ENCODE data around the gene G6PC2. TPM values are rescaled to one million over a fixed set of nuclear protein-coding genes. Genes with fewer than 3 reads are reported as not detected.
"Not testable (repeated sequence)": the region's sequence is repeated elsewhere in the genome, so short reads cannot be mapped to it uniquely, and the experiment has no call there.

G6PC2 gene
- not detected for polyA plus RNA-seq (ENCODE audit: insufficient read length)

- no peak for DNase-seq (ENCODE audit: low read depth)
Observed at GRCh38 chr2:168901003-168901402, at the start of gene G6PC2. TSS of gene G6PC2 (plus strand) at chr2:168901291. CDS start at chr2:168901332, 41 bp downstream.

- DNase-seq (ENCODE audit: low read depth) = no peak
Observed at GRCh38 chr2:168851674-168852320, 49.3 kb upstream of the G6PC2 start.

GRCh38 chr2:168852481-168852880 is 48.6 kb upstream of the G6PC2 start:
- no peak for DNase-seq (ENCODE audit: low read depth)

- no peak for DNase-seq (ENCODE audit: low read depth)
Observed at GRCh38 chr2:168853471-168853870, 47.6 kb upstream of the G6PC2 start.

GRCh38 chr2:168854651-168855050 is 46.4 kb upstream of the G6PC2 start:
- no peak for DNase-seq (ENCODE audit: low read depth)

- no peak for DNase-seq (ENCODE audit: low read depth)
Observed at GRCh38 chr2:168855601-168856000, 45.5 kb upstream of the G6PC2 start.

- no peak for DNase-seq (ENCODE audit: low read depth)
Observed at GRCh38 chr2:168858146-168858545, 42.9 kb upstream of the G6PC2 start.

- DNase-seq (ENCODE audit: low read depth) = not testable (repeated sequence)
Observed at GRCh38 chr2:168867164-168867563, 33.9 kb upstream of the G6PC2 start.

- DNase-seq (ENCODE audit: low read depth) = not testable (repeated sequence)
Observed at GRCh38 chr2:168870369-168870768, 30.7 kb upstream of the G6PC2 start.

GRCh38 chr2:168870824-168871223 is 30.3 kb upstream of the G6PC2 start:
- DNase-seq (ENCODE audit: low read depth) = not testable (repeated sequence)

GRCh38 chr2:168874368-168875054 is 26.6 kb upstream of the G6PC2 start:
- no peak for DNase-seq (ENCODE audit: low read depth)

- not testable (repeated sequence) for DNase-seq (ENCODE audit: low read depth)
Observed at GRCh38 chr2:168882163-168882562, 18.9 kb upstream of the G6PC2 start.

- no peak for DNase-seq (ENCODE audit: low read depth)
Observed at GRCh38 chr2:168884975-168885374, 16.1 kb upstream of the G6PC2 start.

GRCh38 chr2:168889635-168890005 is 11.5 kb upstream of the G6PC2 start:
- DNase-seq (ENCODE audit: low read depth) = no peak

GRCh38 chr2:168890006-168890782 is 10.9 kb upstream of the G6PC2 start, which contains the start of gene SPC25:
TSS of gene SPC25 (minus strand) at chr2:168890430. CDS start at chr2:168889519, 911 bp downstream.
- peak; percentile 84 for DNase-seq (ENCODE audit: low read depth)

GRCh38 chr2:168892327-168892726 is 8.8 kb upstream of the G6PC2 start:
- no peak for DNase-seq (ENCODE audit: low read depth)

- DNase-seq (ENCODE audit: low read depth) = no peak
Observed at GRCh38 chr2:168894101-168894500, 7.0 kb upstream of the G6PC2 start.

- DNase-seq (ENCODE audit: low read depth) = no peak
Observed at GRCh38 chr2:168894720-168895119, 6.4 kb upstream of the G6PC2 start.

- no peak for DNase-seq (ENCODE audit: low read depth)
Observed at GRCh38 chr2:168895771-168896170, 5.3 kb upstream of the G6PC2 start.

GRCh38 chr2:168896783-168897182 is 4.3 kb upstream of the G6PC2 start:
- no peak for DNase-seq (ENCODE audit: low read depth)

GRCh38 chr2:168897449-168897848 is 3.6 kb upstream of the G6PC2 start:
- DNase-seq (ENCODE audit: low read depth) = no peak

- DNase-seq (ENCODE audit: low read depth) = no peak
Observed at GRCh38 chr2:168903888-168904287, 2.8 kb downstream of the G6PC2 start.

- DNase-seq (ENCODE audit: low read depth) = no peak
Observed at GRCh38 chr2:168904358-168904757, 3.3 kb downstream of the G6PC2 start.
